Measurements from ENCODE around the gene BRD4. TPM values are rescaled to one million over a fixed set of nuclear protein-coding genes. Genes with fewer than 3 reads are reported as not detected.

The BRD4 gene
- total RNA-seq, 3 donors from 2014 or later: 102 to 113 (median 112) TPM

DNA sequence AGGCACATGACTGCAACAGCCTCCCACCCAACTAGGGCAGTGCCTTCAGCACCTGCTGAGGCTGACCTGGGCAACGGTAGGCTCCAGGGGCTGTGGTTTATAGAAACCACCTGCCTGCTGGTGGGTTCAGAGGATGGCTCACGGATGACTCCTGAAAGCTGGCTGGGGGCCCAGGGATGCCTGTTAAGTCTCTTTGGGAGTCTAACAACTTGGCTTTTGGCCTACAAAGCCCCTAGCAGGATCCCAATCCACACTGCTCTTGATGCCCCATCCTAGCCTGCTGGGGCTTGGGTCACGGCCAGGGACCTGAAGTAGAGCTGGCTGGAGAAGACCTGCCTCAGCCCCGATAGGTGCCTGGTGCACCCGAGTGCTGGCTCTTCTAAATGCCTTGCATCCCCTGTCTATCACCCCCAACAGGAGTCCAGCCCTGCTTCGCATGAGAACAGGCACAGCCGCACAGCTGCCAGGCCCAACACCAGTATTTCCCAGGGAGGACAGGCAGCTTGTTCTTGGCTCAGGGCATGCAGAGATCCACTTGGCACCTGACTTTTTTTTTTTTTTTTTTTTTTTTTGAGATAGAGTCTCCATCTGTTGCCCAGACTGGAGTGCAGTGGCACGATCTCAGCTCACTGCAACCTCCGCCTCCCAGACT lies 91.0 kb downstream of the BRD4 start:
- no peak for ATAC-seq

DNA sequence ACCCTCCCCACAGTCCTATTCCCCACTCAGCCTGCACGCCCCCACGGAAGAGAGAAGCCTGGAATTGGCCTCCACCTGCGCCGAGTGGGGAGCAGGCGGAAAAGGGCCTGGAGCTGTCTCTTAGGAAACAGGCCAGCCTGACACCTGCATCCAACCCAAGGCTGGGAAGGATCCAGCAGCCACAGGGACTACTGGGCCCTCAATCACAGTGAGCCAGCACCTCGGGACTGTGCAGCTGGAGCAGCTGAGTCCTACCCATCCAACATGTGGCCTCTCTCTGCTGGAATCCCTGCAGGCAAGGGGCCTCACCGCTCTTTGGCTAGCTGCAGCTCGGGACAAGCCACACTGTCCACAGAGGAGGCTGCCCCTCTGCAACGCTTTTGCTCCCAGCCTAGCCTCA lies 91.8 kb downstream of the BRD4 start:
- no peaks in the 10 kb centered on the region for H3K9me3 Mint-ChIP-seq
- H3K4me3 Mint-ChIP-seq: no peak overlapping the region
- peaks cover 36% of the 10 kb centered on the region for H3K36me3 Mint-ChIP-seq (ENCODE audit: insufficient read depth)
- ATAC-seq (no peak), DNase-seq (no peak)
- H3K4me1 Mint-ChIP-seq (ENCODE audit: low read depth): no peaks in the 10 kb centered on the region
- no peaks in the 10 kb centered on the region for H3K27me3 Mint-ChIP-seq (ENCODE audit: low read depth)

More for the DNA sequence above, 91.0 kb downstream of the BRD4 start:
- Mint-ChIP-seq H3K4me1 (ENCODE audit: low read depth) (no peaks in the 10 kb centered on the region), H3K4me3 (no peak overlapping the region), H3K9me3 (no peaks in the 10 kb centered on the region), H3K36me3 (ENCODE audit: insufficient read depth) (peaks cover 35% of the 10 kb centered on the region), H3K27me3 (ENCODE audit: low read depth) (no peaks in the 10 kb centered on the region)
- DNase-seq: no peak

DNA sequence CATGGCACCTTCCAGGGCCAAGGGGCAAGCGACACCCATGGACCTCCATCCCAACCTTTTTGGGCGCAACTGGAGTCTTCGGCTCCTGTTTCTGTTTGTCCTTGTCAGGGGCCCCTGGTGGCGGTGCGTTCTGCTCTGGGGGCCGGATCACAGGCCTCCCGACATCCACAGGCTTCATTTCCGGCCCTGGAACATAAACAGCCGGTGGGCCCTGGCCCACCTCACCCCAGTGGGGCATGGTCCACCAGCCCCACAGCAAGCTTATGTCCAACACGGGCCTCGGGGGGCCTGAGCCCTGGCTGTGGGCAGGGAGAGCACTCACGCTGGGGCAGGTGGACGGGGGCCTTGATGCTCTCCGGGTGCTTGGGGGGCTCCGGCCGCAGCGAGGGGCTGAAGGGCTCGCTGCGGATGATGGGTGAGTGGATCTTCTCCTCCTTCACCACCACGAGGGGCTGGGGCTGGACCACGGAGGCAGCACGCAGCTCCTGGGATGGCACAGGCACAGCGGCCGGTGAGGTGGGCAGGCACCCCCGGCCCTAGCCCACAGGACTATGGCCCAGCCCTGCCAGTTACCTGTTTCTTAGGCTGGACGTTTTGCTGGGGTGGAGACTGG lies 92.9 kb downstream of the BRD4 start:
- Mint-ChIP-seq H3K27me3 (ENCODE audit: low read depth) (peaks cover 4% of the 10 kb centered on the region), H3K36me3 (ENCODE audit: insufficient read depth) (peaks cover 32% of the 10 kb centered on the region), H3K4me1 (ENCODE audit: low read depth) (no peaks in the 10 kb centered on the region), H3K9me3 (no peaks in the 10 kb centered on the region), H3K4me3 (no peak overlapping the region)
- DNase-seq: no peak
- ATAC-seq: no peak

DNA sequence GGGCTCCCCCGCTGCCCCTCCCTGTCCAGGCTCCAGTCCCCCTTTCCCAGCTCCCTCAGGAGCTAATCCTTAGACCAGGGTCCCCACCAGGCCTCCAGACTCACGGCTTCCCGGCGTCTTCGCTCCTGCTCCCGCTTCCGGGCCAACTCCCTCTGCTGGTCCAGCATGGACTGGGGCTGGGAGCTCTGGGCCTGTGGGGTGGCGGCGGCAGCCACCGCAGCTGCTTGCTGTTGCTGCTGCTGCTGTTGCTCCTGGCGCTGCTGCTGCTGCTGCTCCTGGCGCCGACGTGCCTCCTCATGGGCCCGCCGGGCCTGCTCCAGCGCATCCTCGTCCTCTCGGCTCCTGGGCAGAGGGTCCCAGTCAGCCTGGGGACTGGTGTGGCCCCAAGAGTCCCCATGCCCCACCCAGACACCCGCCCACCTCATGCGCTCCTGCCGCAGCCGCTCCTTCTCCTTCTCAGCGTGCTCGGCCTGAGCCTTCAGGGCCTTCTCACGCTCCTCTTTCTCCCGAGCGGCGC lies 93.6 kb downstream of the BRD4 start:
- H3K36me3 Mint-ChIP-seq (ENCODE audit: insufficient read depth): peaks cover 29% of the 10 kb centered on the region
- H3K4me1 Mint-ChIP-seq (ENCODE audit: low read depth): peaks cover 2% of the 10 kb centered on the region
- ATAC-seq (no peak), DNase-seq (no peak)
- no peaks in the 10 kb centered on the region for H3K9me3 Mint-ChIP-seq
- H3K27me3 Mint-ChIP-seq (ENCODE audit: low read depth): peaks cover 8% of the 10 kb centered on the region
- no peak overlapping the region for H3K4me3 Mint-ChIP-seq

DNA sequence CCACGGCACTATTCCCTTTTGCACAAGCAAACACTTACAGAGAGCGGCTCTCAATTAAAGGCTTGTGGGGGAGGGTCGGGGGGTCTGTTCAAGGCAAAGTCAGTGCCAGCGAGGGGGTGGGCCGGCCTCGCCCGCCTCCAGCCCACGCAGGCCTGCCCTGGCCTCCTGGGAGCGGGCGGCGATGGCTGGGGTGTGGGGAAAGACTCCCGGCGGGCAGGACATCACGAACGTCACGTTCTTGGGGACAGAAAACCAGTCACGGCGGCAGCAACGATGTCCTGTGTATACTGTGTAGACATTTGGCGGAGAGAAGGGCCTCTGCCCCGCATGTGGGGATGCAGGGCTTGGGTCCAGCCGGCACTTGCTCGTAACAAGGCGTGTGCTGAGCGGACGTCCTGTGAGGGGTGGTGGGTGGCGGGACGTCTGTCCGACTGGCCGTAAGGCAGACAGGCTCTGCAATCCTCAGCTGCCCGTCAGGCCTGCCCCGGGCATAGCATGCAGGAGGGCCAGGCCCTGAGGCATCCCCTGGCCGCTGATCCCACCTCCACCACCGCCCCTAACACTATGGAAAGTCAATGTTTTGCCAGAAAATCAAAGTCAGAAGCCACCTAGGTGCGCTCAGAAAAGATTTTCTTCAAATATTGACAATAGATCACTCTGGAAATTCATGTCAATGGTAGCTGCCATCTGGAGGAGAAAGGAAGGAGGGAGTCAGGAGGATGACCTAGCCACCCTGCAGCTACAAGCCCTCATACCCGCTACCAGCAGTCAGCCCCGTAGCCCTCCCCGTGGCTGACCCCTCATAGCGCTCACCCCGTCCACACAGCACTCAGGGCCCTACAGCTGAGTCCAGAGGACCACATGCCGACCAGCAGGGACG lies 94.3 kb downstream of the BRD4 start:
- Mint-ChIP-seq H3K4me3 (no peak overlapping the region), H3K27me3 (ENCODE audit: low read depth) (peaks cover 13% of the 10 kb centered on the region), H3K36me3 (ENCODE audit: insufficient read depth) (peaks cover 26% of the 10 kb centered on the region), H3K9me3 (no peaks in the 10 kb centered on the region), H3K4me1 (ENCODE audit: low read depth) (peaks cover 4% of the 10 kb centered on the region)
- ATAC-seq (no peak), DNase-seq (no peak)

DNA sequence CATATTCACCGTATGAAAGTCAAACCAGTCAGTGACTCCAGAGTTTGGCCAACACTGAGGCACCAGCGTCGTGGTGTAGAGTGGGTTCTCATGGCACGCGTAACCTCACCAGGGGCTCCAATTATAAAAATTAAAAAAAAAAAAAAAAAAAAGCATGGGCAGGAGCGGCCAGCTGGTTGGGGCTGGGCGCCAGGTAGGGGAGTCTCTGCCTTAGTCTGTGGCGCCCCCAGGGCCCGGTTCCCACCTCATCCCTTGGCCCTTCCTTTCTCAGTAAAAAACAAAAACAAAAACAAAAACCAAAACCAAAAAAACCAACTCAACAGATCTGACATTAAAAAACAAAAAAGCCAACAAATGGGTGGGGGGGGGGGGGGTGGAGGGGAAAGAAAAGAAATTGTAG lies 95.5 kb downstream of the BRD4 start:
- Mint-ChIP-seq H3K27me3 (ENCODE audit: low read depth) (peaks cover 21% of the 10 kb centered on the region), H3K4me3 (no peak overlapping the region), H3K9me3 (no peaks in the 10 kb centered on the region), H3K36me3 (ENCODE audit: insufficient read depth) (peaks cover 26% of the 10 kb centered on the region), H3K4me1 (ENCODE audit: low read depth) (peaks cover 10% of the 10 kb centered on the region)
- no peak for DNase-seq
- ATAC-seq: no peak

DNA sequence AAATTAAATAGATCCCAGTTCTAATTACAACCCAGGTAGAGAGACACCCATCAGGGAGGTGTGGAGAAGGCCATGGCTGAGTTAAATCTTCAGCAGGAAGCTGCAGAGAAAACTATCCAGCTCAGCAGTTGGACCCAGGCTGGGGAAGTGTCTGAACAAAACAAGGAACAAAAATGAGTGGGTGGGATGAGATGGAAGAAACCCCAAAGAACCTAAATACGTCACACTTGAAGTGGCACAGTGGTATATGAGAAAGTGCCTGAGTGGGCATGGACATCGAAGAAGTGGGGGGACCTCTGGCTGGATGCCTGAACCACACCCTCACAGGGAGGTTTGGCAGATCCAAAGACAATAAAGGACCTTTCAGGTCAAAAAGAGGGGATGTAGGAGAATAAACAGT lies 96.6 kb downstream of the BRD4 start:
- peaks cover 10% of the 10 kb centered on the region for H3K4me1 Mint-ChIP-seq (ENCODE audit: low read depth)
- H3K9me3 Mint-ChIP-seq: no peaks in the 10 kb centered on the region
- ATAC-seq: no peak
- peaks cover 28% of the 10 kb centered on the region for H3K27me3 Mint-ChIP-seq (ENCODE audit: low read depth)
- no peak overlapping the region for H3K4me3 Mint-ChIP-seq
- no peak for DNase-seq
- H3K36me3 Mint-ChIP-seq (ENCODE audit: insufficient read depth): peaks cover 26% of the 10 kb centered on the region

DNA sequence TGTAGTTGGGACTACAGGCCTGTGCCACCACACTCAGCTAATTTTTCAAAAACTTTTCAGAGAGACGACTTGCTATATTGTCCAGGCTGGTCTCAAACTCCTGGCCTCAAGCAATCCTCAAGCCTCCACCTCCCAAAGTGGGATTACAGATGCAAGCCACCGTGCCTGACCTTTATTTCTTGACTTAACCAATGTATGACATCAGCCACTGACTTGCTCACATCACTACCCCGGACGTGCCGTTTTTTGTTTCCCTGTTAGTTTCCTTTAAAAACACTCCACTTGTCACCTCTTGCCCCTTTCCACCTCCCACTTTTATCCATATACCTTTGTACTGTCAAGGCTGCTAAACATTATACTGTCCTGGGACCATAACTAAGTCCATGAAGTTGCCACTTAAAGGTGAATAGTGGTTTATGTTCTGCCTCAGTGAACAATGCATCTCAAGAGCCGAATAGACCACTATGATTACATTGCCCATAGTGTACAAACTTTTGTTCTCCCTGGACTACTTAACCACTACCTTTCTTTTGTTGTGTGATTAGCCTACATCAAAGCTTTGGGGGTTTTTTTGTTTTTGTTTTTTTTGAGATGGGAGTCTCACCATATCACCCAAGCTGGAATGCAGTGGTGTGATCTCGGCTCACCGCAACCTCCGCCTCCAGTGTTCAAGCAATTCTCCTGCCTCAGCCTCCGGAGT lies 97.8 kb downstream of the BRD4 start:
- H3K4me3 Mint-ChIP-seq: no peak overlapping the region
- peaks cover 31% of the 10 kb centered on the region for H3K27me3 Mint-ChIP-seq (ENCODE audit: low read depth)
- peaks cover 23% of the 10 kb centered on the region for H3K36me3 Mint-ChIP-seq (ENCODE audit: insufficient read depth)
- DNase-seq: no peak
- H3K4me1 Mint-ChIP-seq (ENCODE audit: low read depth): peaks cover 10% of the 10 kb centered on the region
- no peaks in the 10 kb centered on the region for H3K9me3 Mint-ChIP-seq
- no peak for ATAC-seq

DNA sequence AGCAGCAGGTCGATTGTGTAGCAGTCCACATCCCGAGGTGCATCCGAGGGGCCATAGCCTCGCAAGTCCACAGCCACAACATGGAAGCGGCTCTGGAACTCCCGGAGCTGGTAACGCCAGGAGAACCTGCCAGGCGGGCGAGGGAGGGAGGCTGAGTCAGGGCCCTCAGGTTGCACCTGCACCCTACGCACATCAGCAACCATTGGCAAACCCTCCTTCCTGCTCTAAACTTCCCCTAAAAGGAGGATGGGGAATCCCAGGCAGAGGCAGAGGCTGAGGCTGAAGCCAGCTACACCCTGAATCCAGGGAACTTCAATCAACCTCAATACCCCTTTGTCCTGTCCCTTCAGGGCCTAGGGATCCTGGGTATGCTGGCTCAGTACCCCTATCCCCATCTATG lies 101.1 kb downstream of the BRD4 start:
- H3K4me1 Mint-ChIP-seq (ENCODE audit: low read depth): peaks cover 10% of the 10 kb centered on the region
- H3K27me3 Mint-ChIP-seq (ENCODE audit: low read depth): peaks cover 36% of the 10 kb centered on the region
- H3K9me3 Mint-ChIP-seq: no peaks in the 10 kb centered on the region
- no peak for ATAC-seq
- H3K36me3 Mint-ChIP-seq (ENCODE audit: insufficient read depth): peaks cover 10% of the 10 kb centered on the region
- no peak overlapping the region for H3K4me3 Mint-ChIP-seq
- DNase-seq: no peak

DNA sequence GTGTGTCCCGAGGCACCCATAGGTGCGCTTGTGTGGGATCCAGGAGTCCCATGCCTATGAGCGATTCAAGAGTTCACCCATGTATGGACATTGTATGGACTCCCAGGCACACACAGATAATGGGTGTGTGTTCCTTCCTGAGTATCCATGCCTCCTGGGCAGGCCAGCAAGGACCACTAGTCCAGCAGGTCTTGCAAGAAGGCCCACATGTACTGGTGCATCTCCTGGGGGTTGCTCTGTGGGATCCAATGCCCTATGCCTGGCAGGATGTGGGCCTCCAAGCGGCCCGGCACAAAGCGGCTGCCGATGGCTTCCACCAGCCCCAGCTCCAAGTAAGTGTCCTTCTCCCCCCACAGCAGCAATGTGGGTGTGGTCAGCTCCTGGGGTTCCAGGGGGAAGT lies 105.1 kb downstream of the BRD4 start:
- Mint-ChIP-seq H3K4me3 (no peak overlapping the region), H3K4me1 (ENCODE audit: low read depth) (peaks cover 19% of the 10 kb centered on the region), H3K27me3 (ENCODE audit: low read depth) (peaks cover 36% of the 10 kb centered on the region), H3K9me3 (no peaks in the 10 kb centered on the region), H3K36me3 (ENCODE audit: insufficient read depth) (no peaks in the 10 kb centered on the region)
- ATAC-seq (no peak), DNase-seq (no peak)

DNA sequence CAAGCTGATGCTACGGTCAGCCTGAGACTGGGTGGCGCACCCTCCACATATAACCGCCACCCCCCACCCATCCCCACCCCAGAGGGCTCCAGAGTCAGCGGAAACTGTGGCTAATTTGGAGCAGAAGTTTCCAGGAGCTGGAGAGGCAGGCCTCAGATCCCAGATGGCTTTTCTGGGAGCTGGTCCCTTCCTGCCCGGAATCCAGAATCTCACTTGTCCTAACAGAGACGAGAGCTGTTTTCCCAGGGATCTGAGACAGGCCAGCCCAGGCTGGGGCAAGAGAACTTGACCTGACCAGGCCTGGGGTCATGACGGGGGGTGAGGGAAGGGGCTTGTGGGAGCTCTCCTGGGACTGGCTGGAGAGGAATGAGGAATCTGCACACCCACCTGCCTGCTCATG lies 106.6 kb downstream of the BRD4 start:
- H3K9me3 Mint-ChIP-seq: no peaks in the 10 kb centered on the region
- ATAC-seq (no peak), DNase-seq (no peak)
- H3K27me3 Mint-ChIP-seq (ENCODE audit: low read depth): peaks cover 29% of the 10 kb centered on the region
- H3K4me3 Mint-ChIP-seq: no peak overlapping the region
- peaks cover 18% of the 10 kb centered on the region for H3K4me1 Mint-ChIP-seq (ENCODE audit: low read depth)
- no peaks in the 10 kb centered on the region for H3K36me3 Mint-ChIP-seq (ENCODE audit: insufficient read depth)

DNA sequence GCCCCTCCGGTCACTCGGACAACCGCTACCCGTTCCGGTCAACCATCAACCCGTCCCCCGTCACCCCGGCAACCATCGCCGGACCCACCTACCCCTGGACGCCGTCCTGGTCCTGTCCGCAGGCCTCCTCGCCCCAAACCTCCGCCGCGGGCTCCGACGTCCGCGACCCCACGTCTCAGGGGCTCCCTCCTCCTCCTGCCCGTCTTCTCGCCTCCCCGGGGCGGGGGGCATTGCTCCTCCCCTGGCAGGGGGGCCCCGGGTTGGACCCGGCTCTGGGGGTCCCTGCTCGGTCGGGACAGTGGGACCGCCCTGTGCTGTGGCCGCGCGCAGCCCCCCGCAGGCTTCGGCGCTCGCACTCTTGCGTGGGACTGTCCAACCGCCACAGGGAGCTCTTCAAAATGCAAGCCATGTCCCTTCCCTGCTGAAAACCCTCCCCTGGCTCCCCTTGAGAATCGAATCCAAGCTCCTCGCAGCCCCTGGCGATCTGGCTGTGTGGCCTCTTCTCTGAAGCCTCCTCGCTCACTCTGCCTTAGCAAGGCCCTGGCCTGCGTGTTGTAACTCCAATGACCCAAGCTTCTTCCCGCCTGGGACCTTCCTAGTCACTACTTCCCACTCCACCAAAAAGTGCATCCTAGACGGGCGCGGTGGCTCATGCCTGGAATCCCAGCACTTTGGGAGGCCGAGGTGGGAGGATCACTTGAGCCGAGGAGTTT lies 108.5 kb downstream of the BRD4 start:
- DNase-seq: no peak
- Mint-ChIP-seq H3K36me3 (ENCODE audit: insufficient read depth) (no peaks in the 10 kb centered on the region), H3K4me1 (ENCODE audit: low read depth) (peaks cover 18% of the 10 kb centered on the region), H3K27me3 (ENCODE audit: low read depth) (peaks cover 26% of the 10 kb centered on the region), H3K9me3 (no peaks in the 10 kb centered on the region), H3K4me3 (peak overlapping the region; percentile 81)
- peak; percentile 7 to 12 for ATAC-seq

DNA sequence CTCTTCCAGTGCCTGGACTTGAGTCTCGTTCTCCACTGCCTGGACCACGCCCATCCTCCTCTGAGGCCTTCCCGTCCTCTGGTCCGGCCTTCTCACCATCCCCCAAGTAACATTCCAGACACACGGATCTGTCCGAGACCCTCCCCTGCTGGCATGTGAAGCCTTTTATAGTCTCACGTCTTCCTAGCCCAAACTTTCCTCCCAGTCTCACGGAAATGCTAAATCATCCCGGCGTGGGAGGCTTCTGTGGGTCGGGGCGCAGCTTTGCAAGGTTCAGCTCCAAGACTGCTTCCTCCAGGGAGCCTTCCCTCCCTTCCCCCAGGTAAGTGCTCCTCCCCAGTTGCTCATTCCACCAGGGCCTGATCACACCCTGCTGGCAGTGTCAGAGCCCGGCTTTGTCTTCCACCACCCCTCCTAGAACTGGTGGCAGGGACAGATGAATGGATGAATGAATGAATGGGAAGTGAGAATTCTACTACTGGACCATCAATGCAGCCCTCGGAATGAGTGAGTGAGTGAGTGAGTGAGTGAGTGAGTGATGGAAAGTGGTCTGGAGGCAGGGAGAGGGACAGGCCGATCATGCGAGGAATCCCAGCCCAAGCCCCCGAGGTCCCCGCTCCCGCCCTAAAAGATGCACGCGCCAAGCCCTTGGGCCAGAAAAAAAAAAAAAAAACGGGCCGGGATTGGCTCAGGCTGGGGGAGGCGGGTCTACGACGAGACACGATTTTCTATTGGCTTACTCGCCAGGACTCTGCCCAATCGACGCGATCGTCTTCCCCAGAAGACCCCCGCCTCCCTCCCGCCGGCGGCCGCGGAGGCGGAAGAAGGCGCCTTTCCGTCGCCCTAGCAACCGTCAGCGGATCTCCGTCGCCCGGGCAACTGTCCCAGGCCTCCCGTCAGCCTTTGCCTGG lies 109.3 kb downstream of the BRD4 start:
- H3K9me3 Mint-ChIP-seq: no peaks in the 10 kb centered on the region
- DNase-seq: peak; percentile 59
- H3K36me3 Mint-ChIP-seq (ENCODE audit: insufficient read depth): no peaks in the 10 kb centered on the region
- H3K4me1 Mint-ChIP-seq (ENCODE audit: low read depth): peaks cover 18% of the 10 kb centered on the region
- peak; percentile 98 to 99 for ATAC-seq
- peaks cover 26% of the 10 kb centered on the region for H3K27me3 Mint-ChIP-seq (ENCODE audit: low read depth)
- H3K4me3 Mint-ChIP-seq: peak overlapping the region; percentile 81

Data from activated T-cell treated with anti-CD3 and anti-CD28 coated beads, Interleukin-2, amount 50 U/mL, for 4 hours (primary cell).